ENCODE data around the gene NKAIN2.

The NKAIN2 gene

GRCh38 chr6:123873974-123874373, 70.3 kb downstream of the NKAIN2 start:
- in situ Hi-C loops (cut with HindIII; ENCODE audit: low pct_ligation_motif_present, low sequenced_read_pairs): no loop called here
- no peak for DNase-seq
- Histone ChIP-seq H3K27ac (no peak overlapping the region), H3K4me3 (ENCODE audit: low read depth, low read length) (no peak overlapping the region), H3K36me3 (replicated peaks) (no peaks in the 10 kb centered on the region), H3K27me3 (replicated peaks) (no peaks in the 10 kb centered on the region)
- TF ChIP-seq CTCF (IDR thresholded peaks at IDR 0.05; ENCODE audit: low read depth, low read length, missing control alignments): no peak

GRCh38 chr6:123875784-123876183, 72.1 kb downstream of the NKAIN2 start:
- no peaks in the 10 kb centered on the region for H3K36me3 ChIP-seq (replicated peaks)
- no peak for TF ChIP-seq CTCF (IDR thresholded peaks at IDR 0.05; ENCODE audit: low read depth, low read length, missing control alignments)
- in situ Hi-C loops (cut with HindIII; ENCODE audit: low pct_ligation_motif_present, low sequenced_read_pairs): no loop called here
- no peaks in the 10 kb centered on the region for H3K27me3 ChIP-seq (replicated peaks)
- DNase-seq: no peak
- no peak overlapping the region for H3K4me3 ChIP-seq (ENCODE audit: low read depth, low read length)
- no peak overlapping the region for H3K27ac ChIP-seq

GRCh38 chr6:123879749-123880148, 76.1 kb downstream of the NKAIN2 start:
- in situ Hi-C loops (cut with HindIII; ENCODE audit: low pct_ligation_motif_present, low sequenced_read_pairs): no loop called here
- no peaks in the 10 kb centered on the region for H3K36me3 ChIP-seq (replicated peaks)
- no peak overlapping the region for H3K27ac ChIP-seq
- no peak overlapping the region for H3K4me3 ChIP-seq (ENCODE audit: low read depth, low read length)
- no peaks in the 10 kb centered on the region for H3K27me3 ChIP-seq (replicated peaks)
- no peak for DNase-seq
- TF ChIP-seq CTCF (IDR thresholded peaks at IDR 0.05; ENCODE audit: low read depth, low read length, missing control alignments): no peak

- no peak overlapping the region for H3K4me3 ChIP-seq (ENCODE audit: low read depth, low read length)
- no peak for DNase-seq
These were observed 85.3 kb downstream of the NKAIN2 start for GRCh38 chr6:123888771-123889513.

GRCh38 chr6:123895346-123895745, 91.7 kb downstream of the NKAIN2 start:
- in situ Hi-C loops (cut with HindIII; ENCODE audit: low pct_ligation_motif_present, low sequenced_read_pairs): no loop called here
- DNase-seq: no peak
- Histone ChIP-seq H3K27ac (no peak overlapping the region), H3K4me3 (ENCODE audit: low read depth, low read length) (no peak overlapping the region), H3K27me3 (replicated peaks) (no peaks in the 10 kb centered on the region), H3K36me3 (replicated peaks) (no peaks in the 10 kb centered on the region)
- TF ChIP-seq CTCF (IDR thresholded peaks at IDR 0.05; ENCODE audit: low read depth, low read length, missing control alignments): no peak

More at GRCh38 chr6:123888771-123889513, 85.3 kb downstream of the NKAIN2 start:
- Histone ChIP-seq H3K27ac (no peak overlapping the region), H3K27me3 (replicated peaks) (no peaks in the 10 kb centered on the region), H3K36me3 (replicated peaks) (no peaks in the 10 kb centered on the region)
- no peak for TF ChIP-seq CTCF (IDR thresholded peaks at IDR 0.05; ENCODE audit: low read depth, low read length, missing control alignments)
- in situ Hi-C loops (cut with HindIII; ENCODE audit: low pct_ligation_motif_present, low sequenced_read_pairs): no loop called here

GRCh38 chr6:123895806-123896205, 92.1 kb downstream of the NKAIN2 start:
- DNase-seq: no peak
- Histone ChIP-seq H3K27ac (no peak overlapping the region), H3K36me3 (replicated peaks) (no peaks in the 10 kb centered on the region), H3K27me3 (replicated peaks) (no peaks in the 10 kb centered on the region), H3K4me3 (ENCODE audit: low read depth, low read length) (no peak overlapping the region)
- no peak for TF ChIP-seq CTCF (IDR thresholded peaks at IDR 0.05; ENCODE audit: low read depth, low read length, missing control alignments)
- in situ Hi-C loops (cut with HindIII; ENCODE audit: low pct_ligation_motif_present, low sequenced_read_pairs): no loop called here

Data from brain microvascular endothelial cell (primary cell).